Kidney epithelial cell (primary cell): Measurements from ENCODE around the gene GLS. TPM values are rescaled to one million over a fixed set of nuclear protein-coding genes. Genes with fewer than 3 reads are reported as not detected.

Source experiments
- DNase-seq: peaks from one replicate; pipeline ENCODE4 v3.0.0-alpha.2; 2010; ENCODE audit warnings: low read depth
- H3K27me3 ChIP-seq: 2 replicates; pipeline ENCODE4 v1.6.0; 2011; ENCODE audit warnings: low read length; ENCODE audit not compliant: control insufficient read depth, insufficient read depth
- H3K36me3 ChIP-seq: 2 replicates; pipeline ENCODE4 v1.5.1; 2011; ENCODE audit warnings: low read length; ENCODE audit not compliant: control insufficient read depth, insufficient read depth
- H3K4me3 ChIP-seq: 2 replicates; pipeline ENCODE4 v1.5.1; 2011; ENCODE audit warnings: low read depth, mild to moderate bottlenecking, control low read depth, low read length
- CTCF ChIP-seq: IDR thresholded peaks from 2 replicates; pipeline ENCODE4 v1.5.1; 2011; ENCODE audit warnings: mild to moderate bottlenecking, moderate library complexity, low read length, control low read depth, inconsistent platforms; ENCODE audit not compliant: insufficient read depth, poor library complexity, severe bottlenecking
- total RNA-seq: library from RNA; depleted of rRNA; stranded (reverse); fragments of >200 nt; gene quantifications from 2 replicates; pipeline ENCODE4 v1.2.3, GENCODE V29; 2015

Gene GLS
- total RNA-seq, 1 donor from 2014 or later: 85.0 TPM

DNA sequence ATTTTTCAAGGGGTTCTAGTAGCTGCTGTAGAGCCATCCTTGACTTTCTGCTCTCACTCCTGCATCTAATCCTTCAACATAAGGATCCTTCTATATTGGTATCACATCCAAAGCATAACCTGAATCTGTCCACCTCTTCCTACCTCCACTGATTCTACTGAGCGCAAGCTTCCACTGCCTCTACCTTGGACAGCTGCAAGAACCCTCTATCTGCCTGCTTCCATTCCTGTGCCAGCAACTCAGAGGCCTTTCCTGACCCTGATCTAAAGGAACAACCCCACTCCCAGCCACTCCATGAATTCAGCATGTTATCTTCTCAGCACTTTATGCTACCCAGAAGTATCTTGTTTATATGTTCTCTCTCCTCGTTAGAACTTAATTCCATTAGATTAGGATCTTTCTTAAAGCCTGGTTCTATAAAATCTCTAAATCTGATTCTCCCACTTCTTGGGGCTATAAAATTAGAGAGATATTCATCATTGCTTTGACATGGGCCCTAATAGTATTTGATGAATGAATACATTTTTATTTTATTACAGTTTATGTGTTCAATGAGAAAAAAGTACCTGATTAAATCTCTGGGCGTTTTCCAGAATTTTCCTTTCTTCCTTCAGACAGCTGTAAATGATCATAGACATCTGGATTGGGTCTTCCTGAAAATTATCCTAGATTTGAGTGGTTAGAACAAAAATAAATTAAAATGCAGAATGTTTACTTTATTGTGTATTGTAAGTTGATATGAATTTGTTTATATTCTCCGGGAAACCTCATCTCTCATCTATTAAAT lies 126.6 kb downstream of the GLS start:
- no peaks in the 10 kb centered on the region for H3K27me3 ChIP-seq
- H3K36me3 ChIP-seq: no peaks in the 10 kb centered on the region
- no peak overlapping the region for H3K4me3 ChIP-seq
- no peak for DNase-seq
- TF ChIP-seq CTCF: no peak

DNA sequence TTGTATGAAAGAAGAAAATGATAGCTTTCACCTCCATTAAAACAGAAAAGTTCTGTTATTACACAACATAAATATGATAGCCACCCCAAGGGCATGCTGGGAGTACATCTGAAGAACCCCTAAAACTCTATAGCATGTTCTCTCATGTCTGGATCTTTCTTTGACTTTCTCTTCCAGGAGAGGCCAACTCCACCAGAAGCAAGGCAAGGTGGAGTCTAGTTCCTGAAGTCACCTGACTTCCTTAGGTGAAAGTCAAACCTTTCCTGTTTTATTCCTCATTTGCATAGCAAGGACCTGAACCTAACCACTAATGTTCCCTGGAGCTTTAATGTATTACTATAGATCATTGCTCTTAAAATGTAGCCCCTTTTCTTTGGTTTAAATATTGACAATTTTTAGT lies 127.7 kb downstream of the GLS start:
- Histone ChIP-seq H3K27me3 (no peaks in the 10 kb centered on the region), H3K36me3 (no peaks in the 10 kb centered on the region), H3K4me3 (no peak overlapping the region)
- no peak for TF ChIP-seq CTCF
- DNase-seq: no peak

DNA sequence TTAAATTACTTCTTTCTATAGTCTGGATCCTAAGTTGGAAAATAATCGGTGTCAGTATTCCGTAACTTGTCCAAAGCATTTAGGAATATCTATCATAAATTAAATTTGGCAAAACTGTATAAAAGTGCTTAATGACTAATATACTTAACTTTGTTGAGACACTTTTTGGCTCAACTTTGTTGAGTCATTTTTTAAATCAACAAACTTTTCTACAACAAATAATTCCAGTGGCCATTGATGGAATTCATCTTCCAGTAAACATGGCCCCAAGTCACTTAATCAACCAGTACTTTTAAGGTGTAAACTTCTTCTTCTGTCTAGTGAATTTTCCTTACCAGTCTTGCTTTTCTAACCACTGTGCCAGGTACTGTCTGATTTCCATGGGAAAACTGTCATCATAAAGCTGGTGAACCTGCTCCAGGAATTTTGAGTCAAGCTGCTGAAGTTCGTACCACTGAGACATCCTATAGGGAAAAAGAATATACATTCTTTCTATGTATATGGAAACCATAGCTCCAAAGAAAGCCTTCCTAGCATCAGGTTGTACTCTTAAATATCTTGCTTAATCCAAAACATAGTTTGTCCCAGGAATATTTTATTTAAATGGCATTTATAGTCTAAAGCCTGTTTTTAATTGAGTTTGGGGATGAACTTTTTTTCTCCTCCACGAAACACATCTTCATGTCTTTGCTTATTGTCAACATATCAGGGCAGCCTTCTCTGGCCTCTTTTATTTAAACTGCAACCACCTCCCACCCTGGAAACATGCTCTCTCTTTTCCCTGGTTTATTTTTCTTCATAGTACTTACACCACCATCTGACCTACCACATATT lies 129.1 kb downstream of the GLS start:
- Histone ChIP-seq H3K27me3 (no peaks in the 10 kb centered on the region), H3K4me3 (no peak overlapping the region), H3K36me3 (no peaks in the 10 kb centered on the region)
- DNase-seq: no peak
- TF ChIP-seq CTCF: no peak

- Histone ChIP-seq H3K36me3 (no peaks in the 10 kb centered on the region), H3K4me3 (no peak overlapping the region), H3K27me3 (no peaks in the 10 kb centered on the region)
- no peak for DNase-seq
- TF ChIP-seq CTCF: no peak
Observed at GRCh38 chr2:191010887-191011885, 130.6 kb downstream of the GLS start.

- no peak for DNase-seq
- H3K27me3 ChIP-seq: no peaks in the 10 kb centered on the region
- H3K4me3 ChIP-seq: peak overlapping the region; percentile 91
- no peak for TF ChIP-seq CTCF
- no peaks in the 10 kb centered on the region for H3K36me3 ChIP-seq
Observed at GRCh38 chr2:191012346-191012745, 131.7 kb downstream of the GLS start.
